GM13977 (cell line): ENCODE results near the gene SUSD2.
A peak's percentile ranks its signal among the peaks of the same experiment; 100 is the strongest.
"Not testable (repeated sequence)": the region's sequence is repeated elsewhere in the genome, so short reads cannot be mapped to it uniquely, and the experiment has no call there.

Source experiments
- DNase-seq: peaks from one replicate; pipeline ENCODE4 v3.0.0; 2012; ENCODE audit warnings: low spot score
- CTCF ChIP-seq: IDR thresholded peaks from 2 replicates; pipeline ENCODE4 v1.5.1; 2012; ENCODE audit warnings: mild to moderate bottlenecking, control low read depth; ENCODE audit not compliant: insufficient read depth; ENCODE audit errors: extremely low read depth, missing control alignments
- in situ Hi-C: fragments of 300-500 bp; cut with MboI; formaldehyde crosslinking; loops from one replicate; pipeline ENCODE4 v1.12.0; 2022; ENCODE audit warnings: low sequenced_read_pairs, low pct_unique_long_range_greater_than_20kb, mixed read lengths, inconsistent platforms; ENCODE audit not compliant: unreplicated experiment

Gene SUSD2

DNA sequence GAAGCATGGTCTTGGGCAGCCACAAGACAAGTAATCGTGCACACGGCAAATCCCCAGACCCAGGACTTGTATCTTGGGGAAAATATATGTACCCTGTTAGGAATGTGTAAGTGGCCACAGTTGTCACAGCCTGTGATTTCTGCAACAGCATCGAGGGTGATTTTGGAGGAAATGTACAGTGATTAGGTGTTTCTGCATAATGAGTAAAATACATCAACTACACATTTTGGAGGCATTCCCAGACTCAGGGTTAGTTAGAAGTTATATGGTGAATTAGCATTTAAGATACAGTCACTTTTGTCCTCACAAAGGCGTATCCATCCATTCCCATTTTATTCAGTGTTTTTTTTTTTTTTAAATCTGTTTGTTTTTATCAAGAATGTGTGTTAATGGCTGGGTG, 28.4 kb downstream of the SUSD2 start:
- in situ Hi-C loops = no loop called here
- TF ChIP-seq CTCF = no peak
- DNase-seq = no peak

DNA sequence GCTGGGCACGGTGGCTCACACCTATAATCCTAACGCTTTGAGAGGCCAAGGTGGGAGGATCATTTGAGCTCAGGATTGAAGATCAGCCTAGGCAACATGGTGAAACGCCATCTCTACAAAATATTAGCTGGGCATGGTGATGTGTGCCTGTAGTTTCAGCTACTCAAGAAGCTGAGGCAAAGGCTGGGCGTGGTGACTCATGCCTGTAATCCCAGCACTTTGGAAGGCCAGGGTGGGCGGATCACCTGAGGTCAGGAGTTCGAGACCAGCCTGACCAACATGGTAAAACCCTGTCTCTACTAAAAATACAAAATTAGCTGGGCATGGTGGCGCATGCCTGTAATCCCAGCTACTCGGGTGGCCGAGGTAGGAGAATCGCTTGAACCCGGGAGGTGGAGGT, 29.1 kb downstream of the SUSD2 start:
- in situ Hi-C loops = not testable (repeated sequence)

DNA sequence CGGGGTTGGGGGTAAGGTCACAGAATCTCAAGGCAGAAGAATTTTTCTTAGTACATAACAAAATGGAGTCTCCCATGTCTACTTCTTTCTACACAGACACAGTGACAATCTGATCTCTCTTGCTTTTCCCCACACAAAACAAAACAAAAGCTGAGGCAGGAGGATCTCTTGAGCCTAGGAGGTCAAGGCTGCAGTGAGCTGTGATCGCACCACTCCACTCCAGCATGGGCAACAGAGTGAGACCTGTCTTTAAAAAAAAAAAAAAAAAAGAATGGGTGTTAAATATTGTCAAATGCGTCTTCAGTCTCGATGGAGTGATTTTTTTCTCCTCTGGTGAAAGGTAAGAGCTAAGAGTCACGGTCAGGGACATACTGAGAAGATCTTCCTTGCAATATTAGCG, 30.4 kb downstream of the SUSD2 start:
- in situ Hi-C loops, DNase-seq: not testable (repeated sequence)

More for the DNA sequence above, 29.1 kb downstream of the SUSD2 start:
- DNase-seq = not testable (repeated sequence)

GRCh38 chr22:24213111-24213510, 31.8 kb downstream of the SUSD2 start:
- in situ Hi-C loops, DNase-seq: not testable (repeated sequence)

DNA sequence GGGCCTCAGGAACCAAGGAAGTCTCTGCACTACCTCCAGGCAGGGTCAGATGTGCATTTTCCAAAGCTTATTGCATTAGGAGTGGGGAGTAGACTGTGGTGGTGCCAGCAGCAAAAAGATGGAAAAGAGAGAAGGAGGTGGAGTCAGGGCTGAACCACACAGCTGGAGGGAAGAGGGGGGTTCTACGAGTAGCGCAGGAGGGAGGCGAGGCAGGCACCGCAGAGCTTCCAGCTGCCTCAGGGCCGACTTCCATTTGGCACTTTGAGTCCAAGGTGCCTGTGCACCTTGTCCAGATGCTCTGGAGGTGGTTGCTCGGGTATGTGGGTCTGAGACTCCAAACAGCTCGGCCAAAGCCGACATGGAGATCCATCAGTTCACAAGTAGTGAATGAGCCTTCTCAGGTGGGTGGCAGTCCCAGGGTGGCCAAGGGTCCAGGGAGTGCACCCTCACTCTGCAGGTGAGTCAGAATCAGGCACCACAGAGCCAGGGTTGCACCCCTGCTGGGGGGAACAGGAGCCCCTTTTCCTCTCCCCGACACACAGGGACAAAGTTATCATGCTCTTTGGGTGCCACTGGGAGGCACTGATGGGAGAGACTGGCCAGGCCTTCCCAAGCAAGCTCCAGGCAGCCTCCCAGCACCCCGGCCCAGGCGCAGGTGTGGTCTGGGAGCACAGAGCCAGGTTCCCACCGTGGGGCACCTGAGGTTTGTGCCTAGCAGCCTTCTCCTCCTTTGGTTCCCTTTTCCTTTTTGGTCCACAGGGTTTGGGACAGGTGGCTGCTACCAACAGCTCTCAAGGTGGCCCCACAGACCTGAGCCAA, 33.4 kb downstream of the SUSD2 start:
- in situ Hi-C loops = no loop called here
- TF ChIP-seq CTCF = no peak
- DNase-seq = no peak

DNA sequence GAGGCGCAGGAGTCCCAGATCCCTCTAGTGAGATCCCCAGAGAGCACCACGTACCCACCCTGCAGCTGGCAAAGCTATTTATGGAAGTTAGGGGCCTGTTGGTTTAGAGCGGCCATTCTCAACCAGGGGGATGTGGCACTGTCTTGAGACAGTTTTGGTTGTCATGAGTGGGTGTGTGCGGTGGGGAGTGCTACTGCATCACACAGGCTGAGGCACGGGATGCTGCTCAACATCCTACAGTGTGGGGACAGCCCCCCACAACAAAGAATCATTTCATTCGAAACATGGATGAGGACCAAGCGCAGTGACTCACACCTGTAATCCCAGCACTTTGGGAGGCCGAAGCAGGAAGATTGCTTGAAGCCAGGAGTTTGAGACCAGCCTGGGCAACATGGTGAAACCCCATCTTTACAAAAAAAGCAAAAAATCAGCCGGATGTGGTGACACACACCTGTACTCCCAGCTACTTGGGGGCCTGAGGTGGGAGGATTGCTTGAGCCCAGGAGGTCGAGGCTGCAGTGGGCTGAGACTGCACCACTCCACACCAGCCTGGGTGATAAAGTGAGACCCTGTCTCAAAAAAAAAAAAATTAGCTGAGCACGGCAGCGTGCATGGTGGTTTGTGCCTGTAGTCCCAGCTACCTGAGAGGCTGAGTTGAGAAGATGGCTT, 35.4 kb downstream of the SUSD2 start:
- no peak for TF ChIP-seq CTCF
- in situ Hi-C loops = no loop called here
- peak; percentile 11 for DNase-seq

GRCh38 chr22:24217384-24217783, 36.1 kb downstream of the SUSD2 start:
- in situ Hi-C loops = no loop called here
- DNase-seq = no peak
- no peak for TF ChIP-seq CTCF

DNA sequence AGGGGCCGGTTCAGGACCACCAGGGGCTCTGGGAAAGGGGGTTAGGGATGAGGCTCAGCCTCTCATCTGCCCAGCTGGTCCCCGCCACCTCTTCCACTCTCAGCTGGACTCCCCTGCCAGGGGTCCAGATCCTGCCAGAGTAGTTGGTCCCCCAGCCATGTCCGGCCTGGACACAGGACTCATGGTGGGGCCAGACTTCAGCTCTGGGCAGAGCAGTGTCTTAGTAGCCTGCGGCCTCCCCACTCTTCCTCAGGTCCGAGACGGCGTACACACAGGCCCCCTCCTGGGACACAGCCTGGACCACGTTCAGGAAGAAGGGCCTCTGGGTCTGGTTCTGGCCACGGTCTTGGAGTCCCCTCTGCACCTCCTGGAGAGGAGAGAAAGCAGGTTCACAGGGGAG, 38.5 kb downstream of the SUSD2 start:
- in situ Hi-C loops = no loop called here
- DNase-seq = no peak
- no peak for TF ChIP-seq CTCF
